Neural cell (in vitro differentiated cells): ENCODE data around the gene DIAPH2.

Source experiments
- EZH2 ChIP-seq: fragments of 200-600, 300-800 bp; shearing (Covaris generic), sonication (generic); IDR thresholded peaks from 2 replicates; pipeline ENCODE4 v1.6.1; 2014; ENCODE audit warnings: antibody characterized with exemption, low read length, borderline replicate concordance, mild to moderate bottlenecking; ENCODE audit not compliant: insufficient read depth, poor library complexity, severe bottlenecking
- MXI1 ChIP-seq: fragments of 450-650 bp; conservative IDR thresholded peaks from 2 replicates; pipeline ENCODE4 v1.6.1; 2014; ENCODE audit warnings: antibody characterized with exemption, mild to moderate bottlenecking; ENCODE audit not compliant: poor library complexity, severe bottlenecking
- POLR2AphosphoS5 ChIP-seq: IDR thresholded peaks from 2 replicates; pipeline ENCODE4 v1.6.1; 2012
- RAD21 ChIP-seq: fragments of 450-650 bp; conservative IDR thresholded peaks from 2 replicates; pipeline ENCODE4 v1.6.1; 2014; ENCODE audit warnings: antibody characterized with exemption, mild to moderate bottlenecking, moderate library complexity
- TF ChIP-seq, protein P1 (sequence below): fragments of 450-650 bp; IDR thresholded peaks from 2 replicates; pipeline ENCODE4 v1.5.1; 2014; ENCODE audit warnings: antibody characterized with exemption, mild to moderate bottlenecking, moderate library complexity; ENCODE audit not compliant: poor library complexity, severe bottlenecking

- TF ChIP-seq, protein P1, sequence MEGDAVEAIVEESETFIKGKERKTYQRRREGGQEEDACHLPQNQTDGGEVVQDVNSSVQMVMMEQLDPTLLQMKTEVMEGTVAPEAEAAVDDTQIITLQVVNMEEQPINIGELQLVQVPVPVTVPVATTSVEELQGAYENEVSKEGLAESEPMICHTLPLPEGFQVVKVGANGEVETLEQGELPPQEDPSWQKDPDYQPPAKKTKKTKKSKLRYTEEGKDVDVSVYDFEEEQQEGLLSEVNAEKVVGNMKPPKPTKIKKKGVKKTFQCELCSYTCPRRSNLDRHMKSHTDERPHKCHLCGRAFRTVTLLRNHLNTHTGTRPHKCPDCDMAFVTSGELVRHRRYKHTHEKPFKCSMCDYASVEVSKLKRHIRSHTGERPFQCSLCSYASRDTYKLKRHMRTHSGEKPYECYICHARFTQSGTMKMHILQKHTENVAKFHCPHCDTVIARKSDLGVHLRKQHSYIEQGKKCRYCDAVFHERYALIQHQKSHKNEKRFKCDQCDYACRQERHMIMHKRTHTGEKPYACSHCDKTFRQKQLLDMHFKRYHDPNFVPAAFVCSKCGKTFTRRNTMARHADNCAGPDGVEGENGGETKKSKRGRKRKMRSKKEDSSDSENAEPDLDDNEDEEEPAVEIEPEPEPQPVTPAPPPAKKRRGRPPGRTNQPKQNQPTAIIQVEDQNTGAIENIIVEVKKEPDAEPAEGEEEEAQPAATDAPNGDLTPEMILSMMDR, result no peak
- TF ChIP-seq RAD21 (no peak), POLR2AphosphoS5 (no peak), EZH2 (no peak), MXI1 (no peak)
These were observed 790.3 kb downstream of the DIAPH2 start for GRCh38 chrX:97474933-97475332.
